Mesenteric fat pad (tissue), 1 donor: ENCODE results near the gene CMTM2. TPM values are rescaled to one million over a fixed set of nuclear protein-coding genes. Genes with fewer than 3 reads are reported as not detected.
"Not testable (repeated sequence)": the region's sequence is repeated elsewhere in the genome, so short reads cannot be mapped to it uniquely, and the experiment has no call there.

Experiments
- DNase-seq: peaks from one replicate; pipeline ENCODE4 v3.0.0-alpha.2; 2020; ENCODE audit warnings: low spot score
- total RNA-seq: library from RNA; stranded (reverse); fragmentation: NEBNext Ultra II Directional; extraction: Animal tissue kit (Norgen Biotek cat#: 25700); gene quantifications from one replicate; pipeline ENCODE4 v1.2.1, GENCODE V29; 2021
- donor health status: DM: yes; HTN: yes; CAD: no.

The CMTM2 gene
- total RNA-seq, 1 donor from 2014 or later = 1.00 TPM

DNA sequence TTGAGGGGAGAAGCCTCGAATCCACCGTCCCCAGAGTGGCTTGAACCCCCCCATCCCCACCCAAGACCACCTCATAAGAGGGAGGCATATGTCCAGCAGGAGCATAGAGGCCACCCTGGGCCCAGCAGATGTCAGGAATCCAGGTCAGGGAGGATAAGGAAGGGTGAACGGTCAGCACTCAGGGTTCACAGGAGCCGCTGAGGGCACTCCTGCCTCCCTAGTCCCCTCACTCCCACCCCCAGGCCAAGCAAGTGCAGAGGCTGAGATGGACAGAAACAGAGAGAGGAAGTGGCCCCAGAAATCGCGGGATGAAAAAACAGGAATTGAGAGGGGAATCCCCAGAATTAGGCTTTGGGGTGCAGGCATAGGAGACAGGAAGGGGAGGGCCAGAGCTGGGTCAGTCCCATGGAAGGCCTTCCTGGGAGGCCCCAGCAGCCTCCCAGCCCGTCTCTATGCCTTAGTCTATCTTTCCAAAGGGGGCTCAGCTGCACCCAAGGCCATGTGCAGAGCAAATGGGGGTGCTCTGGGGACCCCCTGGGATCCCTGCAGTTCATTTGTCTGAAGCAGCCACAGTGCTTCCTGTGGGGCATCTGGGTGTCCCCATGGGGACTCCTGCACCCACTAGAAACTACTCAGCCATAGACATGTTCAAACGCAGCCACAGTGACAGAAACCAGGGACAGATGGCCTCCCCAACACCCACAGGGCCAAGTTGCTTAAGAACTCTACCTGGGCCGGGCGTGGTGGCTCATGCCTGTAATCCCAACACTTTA, 26.9 kb downstream of the CMTM2 start:
- no peak for DNase-seq

DNA sequence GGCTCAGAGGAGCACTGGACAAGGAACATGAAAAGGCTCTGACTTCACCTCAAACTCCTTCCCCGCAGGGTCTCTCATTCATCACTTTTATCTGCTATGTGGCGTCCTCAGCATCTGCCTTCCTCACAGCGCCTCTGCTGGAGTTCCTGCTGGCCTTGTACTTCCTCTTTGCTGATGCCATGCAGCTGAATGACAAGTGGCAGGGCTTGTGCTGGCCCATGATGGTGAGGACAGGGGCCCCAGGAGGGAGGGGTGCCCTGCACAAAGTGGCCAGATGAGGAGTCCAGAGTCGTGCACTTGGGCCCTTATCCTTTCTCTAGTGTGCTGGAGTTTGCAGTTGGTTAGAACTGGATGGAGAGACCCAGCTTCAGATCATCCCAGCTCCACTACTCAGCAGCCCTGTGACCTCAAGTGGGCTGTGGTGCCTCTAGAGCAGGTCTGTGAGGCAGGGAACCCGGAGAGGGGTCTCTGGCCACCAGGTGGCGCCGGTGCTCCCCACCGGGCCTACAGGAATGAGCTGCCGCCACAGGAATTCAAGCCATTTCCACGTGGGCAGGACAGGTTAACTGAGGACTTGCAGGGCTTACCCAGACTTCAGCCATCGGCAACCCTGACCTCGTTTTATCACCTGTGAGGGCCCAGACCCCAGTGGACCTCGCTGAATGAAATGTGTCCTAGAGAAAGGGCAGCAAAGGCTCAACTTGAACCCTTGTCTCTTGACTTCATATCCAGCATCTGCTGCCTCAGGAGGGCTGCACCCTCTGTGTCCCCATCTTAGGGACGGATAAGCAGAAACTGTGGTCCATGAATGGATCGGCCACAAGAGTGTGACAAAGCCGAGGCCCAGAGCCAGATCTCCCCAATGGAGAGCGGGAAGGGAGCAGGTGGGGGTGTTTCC, 29.2 kb downstream of the CMTM2 start:
- no peak for DNase-seq

- DNase-seq = no peak
Measured at GRCh38 chr16:66609139-66609510, 29.9 kb downstream of the CMTM2 start.

DNA sequence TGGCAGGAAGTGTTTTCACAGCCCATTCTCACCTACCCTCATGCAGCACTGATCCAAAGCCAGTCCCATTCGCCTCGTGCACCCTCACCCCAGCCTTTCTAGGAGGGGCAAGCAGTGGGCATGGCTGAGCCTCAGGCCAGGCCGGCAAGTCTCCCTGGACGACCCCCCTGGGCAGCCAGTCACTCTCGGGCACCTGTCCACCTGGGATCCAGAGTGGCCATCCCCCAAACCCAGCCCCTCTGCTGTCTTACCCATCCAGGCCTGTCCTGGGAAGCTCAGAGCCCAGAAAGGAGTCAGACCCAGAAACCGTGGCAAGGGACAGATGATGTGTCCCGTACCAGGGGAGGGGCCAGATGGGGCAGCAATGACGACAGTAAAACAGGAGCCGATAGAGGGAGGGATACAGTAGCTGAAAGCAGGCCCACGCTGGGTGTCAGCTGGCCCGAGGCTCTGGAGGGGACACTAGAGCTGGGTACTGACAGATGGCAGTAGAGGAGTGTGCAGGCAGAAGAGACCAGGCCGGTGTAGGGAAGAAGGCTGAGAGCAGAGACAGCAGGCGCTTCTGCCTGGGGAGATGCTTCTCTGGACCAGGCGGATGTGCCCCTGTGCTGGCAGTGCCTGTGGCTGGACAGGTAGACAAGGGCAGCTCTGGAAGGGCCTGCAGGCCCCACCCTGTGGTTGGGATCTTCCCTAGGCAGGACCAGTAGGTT, 31.0 kb downstream of the CMTM2 start:
- DNase-seq = no peak

DNA sequence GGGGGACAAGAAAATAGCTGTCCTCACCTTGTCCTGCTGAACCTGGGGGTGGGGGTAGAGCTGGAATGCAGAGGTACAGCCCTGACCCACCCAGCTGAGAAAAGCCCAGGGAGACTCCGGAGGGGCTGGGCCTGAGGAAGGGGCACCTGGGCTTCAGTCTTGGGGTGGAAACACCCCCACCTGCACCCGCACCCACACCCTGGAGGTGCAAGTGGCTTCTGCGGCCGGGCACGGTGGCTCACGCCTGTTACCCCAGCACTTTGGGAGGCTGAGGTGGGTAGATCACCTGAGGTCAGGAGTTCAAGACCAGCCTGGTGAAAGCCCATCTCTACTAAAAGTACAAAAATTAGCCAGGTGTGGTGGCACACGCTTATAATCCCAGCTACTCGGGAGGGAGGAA, 32.6 kb downstream of the CMTM2 start:
- not testable (repeated sequence) for DNase-seq

- no peak for DNase-seq
Measured at GRCh38 chr16:66612422-66612821, 33.2 kb downstream of the CMTM2 start.

DNA sequence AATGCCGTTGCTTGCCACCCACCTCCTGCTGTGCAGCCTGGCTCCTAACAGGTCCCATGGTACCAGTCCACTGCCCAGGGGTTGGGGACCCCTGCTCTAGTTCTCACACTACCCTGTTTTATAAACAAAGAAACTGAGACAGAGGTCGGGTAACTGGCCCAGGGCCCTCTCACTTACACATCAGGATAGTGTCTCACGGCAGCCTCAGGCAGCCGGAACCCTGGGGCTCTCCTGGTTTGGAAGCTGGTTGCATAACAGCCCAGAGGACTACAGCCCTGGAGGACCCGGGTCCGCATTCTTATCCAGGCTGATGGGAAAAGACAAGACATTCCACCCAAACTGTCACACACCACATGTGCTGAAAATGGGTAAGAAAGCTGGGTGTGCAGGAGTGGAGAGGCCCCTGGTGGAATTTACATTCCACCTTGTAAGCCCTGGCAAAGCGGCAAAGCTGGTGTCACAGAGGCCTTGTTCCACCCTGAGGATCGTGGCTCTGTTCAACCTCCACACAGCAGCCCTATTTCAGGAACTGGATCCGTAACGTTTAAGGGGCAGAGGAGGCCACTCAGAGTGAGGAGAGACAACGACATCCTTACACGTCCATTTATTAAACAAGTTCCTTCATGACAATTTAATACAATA, 35.0 kb downstream of the CMTM2 start:
- no peak for DNase-seq

- no peak for DNase-seq
Measured at GRCh38 chr16:66616169-66616568, 36.9 kb downstream of the CMTM2 start.

- DNase-seq = no peak
Measured at GRCh38 chr16:66616592-66616991, 37.3 kb downstream of the CMTM2 start.

DNA sequence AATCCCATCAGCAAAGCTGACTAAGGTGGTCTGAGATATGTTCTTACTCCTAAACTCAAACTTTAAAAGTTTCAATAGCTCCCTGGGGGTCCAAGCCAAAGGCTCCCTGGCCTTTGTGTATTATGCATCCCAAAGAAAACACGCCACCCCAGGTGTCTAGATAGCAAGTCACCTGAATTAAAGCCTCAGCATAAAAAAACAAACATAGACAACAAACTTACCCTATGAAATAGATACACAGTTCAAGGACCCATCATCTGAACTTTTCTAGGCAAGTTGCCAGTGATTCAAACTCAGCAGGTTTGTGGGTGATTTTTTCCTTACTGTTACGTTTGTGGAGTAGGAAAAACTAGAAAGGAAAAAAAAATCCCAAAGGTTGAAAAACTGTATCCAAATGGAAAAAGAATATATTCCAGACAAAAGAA, 37.8 kb downstream of the CMTM2 start:
- DNase-seq = no peak

- no peak for DNase-seq
Measured at GRCh38 chr16:66617728-66618127, 38.5 kb downstream of the CMTM2 start.

DNA sequence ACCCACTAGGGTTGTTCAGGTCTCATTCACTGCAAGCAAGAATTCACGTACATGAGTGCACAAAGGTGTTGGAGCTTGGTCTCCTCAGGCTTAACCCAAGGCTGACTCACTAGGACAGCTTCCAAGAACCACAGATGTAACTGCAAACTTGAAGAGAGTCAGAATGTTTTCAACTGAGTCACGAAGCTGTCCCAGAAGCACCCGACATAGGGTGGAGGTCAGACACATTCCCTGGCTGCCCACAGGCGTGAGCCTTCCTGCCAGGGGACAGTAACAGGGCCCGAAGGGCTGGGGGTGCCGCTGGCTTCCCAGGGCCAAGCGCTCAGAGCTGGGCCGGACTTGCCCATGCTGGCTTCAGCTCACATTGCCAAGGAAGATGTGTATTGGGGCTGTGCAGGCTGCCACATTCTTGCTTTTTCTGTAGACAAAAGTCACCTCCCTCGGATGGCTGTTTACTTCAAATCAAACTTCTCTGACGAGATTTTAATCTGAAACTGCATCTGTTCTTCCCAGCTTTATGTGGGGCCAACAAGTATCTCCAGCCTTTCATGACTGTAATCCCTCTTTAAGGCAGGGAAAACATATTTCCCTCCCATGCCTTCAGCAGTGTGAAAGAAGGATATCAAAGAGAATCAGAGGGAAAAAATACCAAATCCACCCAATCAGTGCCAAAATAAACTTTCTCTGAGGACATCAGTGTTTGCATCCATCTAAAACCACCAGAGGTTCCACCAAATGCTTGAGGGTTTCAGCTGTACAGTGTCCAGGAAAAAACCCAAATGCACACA, 39.5 kb downstream of the CMTM2 start:
- DNase-seq = no peak

DNA sequence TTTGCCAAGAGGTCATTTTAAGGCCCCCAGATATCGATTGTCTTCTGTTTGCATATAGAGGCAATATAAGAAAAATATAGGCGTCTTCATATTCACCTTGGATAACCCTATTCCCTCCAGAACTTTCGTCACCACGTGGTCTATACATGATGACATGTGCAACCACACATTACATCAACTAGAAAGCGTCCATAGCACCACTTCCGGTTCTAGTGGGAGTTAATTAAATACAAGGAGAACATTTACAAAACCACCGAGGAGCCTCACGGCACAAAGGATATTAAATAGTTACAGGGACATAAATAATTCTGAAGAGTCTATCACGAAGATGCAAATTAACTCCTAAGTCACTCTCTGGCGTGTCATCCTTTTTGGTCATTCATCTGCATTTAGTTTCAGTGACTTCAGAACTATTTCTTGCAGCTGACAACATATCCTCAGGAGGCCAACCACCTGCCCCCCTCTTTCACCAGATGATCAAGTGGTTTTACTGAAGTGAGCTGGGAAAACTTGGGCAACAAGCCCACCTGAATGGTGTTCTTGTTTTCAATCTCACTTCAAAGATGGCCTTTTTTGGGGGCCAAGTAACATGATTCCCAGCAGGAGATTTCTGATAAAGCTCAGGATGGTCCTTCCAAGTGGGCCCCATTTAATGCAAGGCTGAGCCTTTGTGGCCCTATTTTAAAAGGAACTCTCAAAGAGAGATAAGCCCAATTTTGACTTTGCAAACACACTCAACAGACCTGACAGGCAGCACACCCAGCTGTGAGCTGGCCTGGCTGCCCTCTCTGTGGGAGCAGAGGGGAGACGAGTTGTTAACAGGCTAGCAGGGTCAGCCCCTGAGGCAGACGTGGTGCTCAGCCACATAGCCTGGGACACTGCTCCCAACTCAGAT, 40.5 kb downstream of the CMTM2 start:
- DNase-seq = no peak

GRCh38 chr16:66620429-66620795, 41.1 kb downstream of the CMTM2 start:
- DNase-seq = no peak

DNA sequence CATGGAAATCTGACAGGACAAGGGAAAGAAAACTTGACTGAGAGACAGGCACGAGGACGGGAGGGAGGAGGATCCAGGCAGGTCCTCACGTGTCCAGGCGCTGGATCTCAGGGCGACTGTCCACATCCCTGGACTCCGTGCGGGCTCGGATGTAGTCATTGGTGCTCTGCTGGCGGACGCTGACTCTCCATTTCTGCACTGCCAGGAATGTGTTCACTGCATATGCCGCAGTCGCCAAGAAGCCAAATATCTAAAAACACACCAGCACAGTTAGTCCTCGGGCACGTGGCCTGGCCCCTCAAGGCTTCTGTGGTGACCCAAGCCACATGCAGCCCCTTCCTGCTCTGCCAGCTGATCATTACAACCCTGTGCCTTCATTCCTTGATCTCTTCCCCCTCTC, 42.7 kb downstream of the CMTM2 start:
- no peak for DNase-seq

GRCh38 chr16:66622863-66623262, 43.6 kb downstream of the CMTM2 start:
- no peak for DNase-seq

DNA sequence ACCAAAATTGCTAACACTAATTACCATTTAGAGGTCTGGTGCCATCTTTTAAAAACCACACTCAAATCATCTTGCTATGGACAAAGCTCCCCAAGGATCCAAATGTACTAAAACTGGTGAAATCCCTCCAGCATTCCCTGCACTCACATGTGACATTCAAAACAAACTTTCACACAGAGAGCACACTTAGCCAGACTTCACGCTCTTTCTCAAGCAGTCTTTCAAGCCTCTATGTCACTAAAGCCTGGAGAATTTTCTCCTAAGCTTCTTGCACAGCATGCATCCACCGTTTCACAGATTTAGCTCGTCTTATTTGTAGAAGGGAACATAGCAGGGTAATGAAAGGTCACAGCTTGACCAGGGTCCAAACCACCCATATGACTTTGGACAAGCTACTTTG, 44.5 kb downstream of the CMTM2 start:
- DNase-seq = no peak

- peak; percentile 73 for DNase-seq
Measured at GRCh38 chr16:66627611-66628378, 48.5 kb downstream of the CMTM2 start.

- peak; percentile 3 for DNase-seq
Measured at GRCh38 chr16:66629856-66630255, 50.6 kb downstream of the CMTM2 start.
